OCI-LY3 (cell line): ENCODE results near the gene FETUB.

ENCODE experiments used
- CTCF ChIP-seq: fragments of 200-600, 300-600 bp; sonication (generic); IDR thresholded peaks from 2 replicates; pipeline ENCODE4 v1.5.1; 2014; ENCODE audit warnings: antibody characterized with exemption, low read length, low read depth
- EZH2phosphoT487 ChIP-seq: fragments of 200-600 bp; shearing (Covaris generic); IDR thresholded peaks from 2 replicates; pipeline ENCODE4 v1.6.1; 2018; ENCODE audit warnings: antibody characterized with exemption, mixed run types, low read depth

- TF ChIP-seq CTCF = no peak
- no peak for TF ChIP-seq EZH2phosphoT487
Observed at GRCh38 chr3:186626254-186626847, 13.8 kb upstream of the FETUB start.
